Astrocyte (in vitro differentiated cells and primary cell): ENCODE results near the gene MDFI. TPM values are rescaled to one million over a fixed set of nuclear protein-coding genes. Genes with fewer than 3 reads are reported as not detected.

ENCODE experiments used
- DNase-seq: peaks from one replicate; pipeline ENCODE4 v3.0.0-alpha.2; 2010; ENCODE audit warnings: low read depth
- FAIRE-seq: peaks from 2 replicates; lab custom pipeline; 2011; peaks lifted over from hg19 to GRCh38; lab: Jason Lieb, UNC
- H2AFZ ChIP-seq: 2 replicates; pipeline ENCODE4 v1.6.0; 2012; ENCODE audit warnings: low read depth, low read length, inconsistent platforms
- H3K27ac ChIP-seq: 2 replicates; pipeline ENCODE4 v1.5.1; 2011; ENCODE audit warnings: low read depth, low read length, inconsistent platforms
- H3K27me3 ChIP-seq: 2 replicates; pipeline ENCODE4 v1.6.0; 2011; ENCODE audit warnings: low read length, inconsistent platforms; ENCODE audit not compliant: insufficient read depth
- H3K36me3 ChIP-seq: 2 replicates; pipeline ENCODE4 v1.5.1; 2011; ENCODE audit warnings: low read length, inconsistent platforms; ENCODE audit not compliant: insufficient read depth
- H3K4me1 ChIP-seq: 2 replicates; pipeline ENCODE4 v1.5.1; 2011; ENCODE audit warnings: low read length, inconsistent platforms; ENCODE audit not compliant: insufficient read depth
- H3K4me2 ChIP-seq: 2 replicates; pipeline ENCODE4 v1.6.0; 2012; ENCODE audit warnings: low read length, inconsistent platforms
- H3K4me3 ChIP-seq: 2 replicates; pipeline ENCODE4 v1.5.1; 2011; ENCODE audit warnings: low read depth, mild to moderate bottlenecking, low read length, inconsistent platforms; ENCODE audit not compliant: insufficient read depth
- H3K79me2 ChIP-seq: 2 replicates; pipeline ENCODE4 v1.6.0; 2012; ENCODE audit warnings: mild to moderate bottlenecking, low read length, inconsistent platforms; ENCODE audit not compliant: insufficient read depth
- H3K9ac ChIP-seq: 2 replicates; pipeline ENCODE4 v1.6.0; 2012; ENCODE audit warnings: mild to moderate bottlenecking, low read length, inconsistent platforms
- H3K9me3 ChIP-seq: 2 replicates; pipeline ENCODE4 v1.5.1; 2012; ENCODE audit warnings: low read depth, mild to moderate bottlenecking, low read length, inconsistent platforms; ENCODE audit not compliant: insufficient read depth
- H4K20me1 ChIP-seq: 2 replicates; pipeline ENCODE4 v1.6.0; 2012; ENCODE audit warnings: low read length, inconsistent platforms; ENCODE audit not compliant: insufficient read depth
- H3K27ac Mint-ChIP-seq: one replicate; pipeline ENCODE4 v1.8.0; 2021; ENCODE audit warnings: mild to moderate bottlenecking, mixed read lengths; ENCODE audit not compliant: unreplicated experiment
- H3K27me3 Mint-ChIP-seq: one replicate; pipeline ENCODE4 v1.8.0; 2021; ENCODE audit warnings: low read depth, mixed read lengths; ENCODE audit not compliant: unreplicated experiment
- H3K36me3 Mint-ChIP-seq: one replicate; pipeline ENCODE4 v1.8.0; 2021; ENCODE audit warnings: low read depth, mixed read lengths; ENCODE audit not compliant: unreplicated experiment
- H3K4me1 Mint-ChIP-seq: one replicate; pipeline ENCODE4 v1.8.0; 2021; ENCODE audit warnings: low read depth, mixed read lengths; ENCODE audit not compliant: unreplicated experiment
- H3K4me3 Mint-ChIP-seq: one replicate; pipeline ENCODE4 v1.8.0; 2021; ENCODE audit warnings: mild to moderate bottlenecking, moderate library complexity, mixed read lengths; ENCODE audit not compliant: unreplicated experiment
- H3K9me3 Mint-ChIP-seq: one replicate; pipeline ENCODE4 v1.8.0; 2021; ENCODE audit warnings: mild to moderate bottlenecking, mixed read lengths; ENCODE audit not compliant: unreplicated experiment
- CTCF ChIP-seq: IDR thresholded peaks from 2 replicates; pipeline ENCODE4 v1.5.1; 2011; ENCODE audit warnings: low read depth, mild to moderate bottlenecking, inconsistent platforms, low read length, moderate library complexity; ENCODE audit not compliant: insufficient read depth
- EZH2 ChIP-seq: IDR thresholded peaks from 2 replicates; pipeline ENCODE4 v1.6.1; 2012; ENCODE audit warnings: mild to moderate bottlenecking, low read length, inconsistent platforms; ENCODE audit not compliant: insufficient read depth
- total RNA-seq: library from RNA; stranded (reverse); gene quantifications from 2 replicates; pipeline ENCODE4 v1.2.1, GENCODE V29; 2021

MDFI gene
- total RNA-seq, 1 donor from 2014 or later: 144 TPM

GRCh38 chr6:41653691-41654090 lies 15.4 kb downstream of the MDFI start:
- Histone ChIP-seq H3K27me3 (no peaks in the 10 kb centered on the region), H3K4me3 (no peak overlapping the region), H3K79me2 (no peaks in the 10 kb centered on the region), H2AFZ (no peak overlapping the region), H4K20me1 (peaks cover 25% of the 10 kb centered on the region), H3K4me1 (peaks cover 12% of the 10 kb centered on the region), H3K4me2 (no peak overlapping the region), H3K36me3 (peaks cover 10% of the 10 kb centered on the region), H3K9ac (no peak overlapping the region), H3K27ac (no peak overlapping the region), H3K9me3 (no peaks in the 10 kb centered on the region)
- Mint-ChIP-seq H3K4me1 (peaks cover 20% of the 10 kb centered on the region), H3K27me3 (peaks cover 6% of the 10 kb centered on the region), H3K36me3 (peaks cover 16% of the 10 kb centered on the region), H3K9me3 (no peaks in the 10 kb centered on the region), H3K4me3 (no peak overlapping the region), H3K27ac (no peak overlapping the region)
- DNase-seq (no peak), FAIRE-seq (no peak)
- TF ChIP-seq EZH2 (no peak), CTCF (no peak)

GRCh38 chr6:41654151-41654697 lies 16.0 kb downstream of the MDFI start:
- no peaks in the 10 kb centered on the region for H3K9me3 ChIP-seq
- no peaks in the 10 kb centered on the region for H3K79me2 ChIP-seq
- H3K27me3 ChIP-seq: peaks cover under 1% of the 10 kb centered on the region
- TF ChIP-seq EZH2 (no peak), CTCF (no peak)
- peaks cover 20% of the 10 kb centered on the region for H4K20me1 ChIP-seq
- Mint-ChIP-seq H3K36me3 (peaks cover 14% of the 10 kb centered on the region), H3K27me3 (peaks cover 8% of the 10 kb centered on the region), H3K9me3 (no peaks in the 10 kb centered on the region), H3K4me1 (peaks cover 20% of the 10 kb centered on the region), H3K4me3 (no peak overlapping the region), H3K27ac (no peak overlapping the region)
- no peak overlapping the region for H2AFZ ChIP-seq
- no peak overlapping the region for H3K4me2 ChIP-seq
- H3K4me3 ChIP-seq: no peak overlapping the region
- no peak overlapping the region for H3K27ac ChIP-seq
- DNase-seq (no peak), FAIRE-seq (no peak)
- peaks cover 10% of the 10 kb centered on the region for H3K36me3 ChIP-seq
- no peak overlapping the region for H3K9ac ChIP-seq
- H3K4me1 ChIP-seq: peaks cover 12% of the 10 kb centered on the region

GRCh38 chr6:41654698-41655151 lies 16.5 kb downstream of the MDFI start:
- peak overlapping the region; percentile 72 for H3K27ac Mint-ChIP-seq
- Histone ChIP-seq H3K9ac (no peak overlapping the region), H2AFZ (no peak overlapping the region), H3K27ac (no peak overlapping the region), H3K4me2 (no peak overlapping the region), H3K36me3 (peaks cover 10% of the 10 kb centered on the region), H3K79me2 (no peaks in the 10 kb centered on the region), H3K4me3 (no peak overlapping the region), H3K27me3 (peaks cover 2% of the 10 kb centered on the region), H3K4me1 (peaks cover 12% of the 10 kb centered on the region), H4K20me1 (peaks cover 15% of the 10 kb centered on the region), H3K9me3 (no peaks in the 10 kb centered on the region)
- no peak overlapping the region for H3K4me3 Mint-ChIP-seq
- DNase-seq: no peak
- H3K27me3 Mint-ChIP-seq: peaks cover 8% of the 10 kb centered on the region
- no peak for TF ChIP-seq CTCF
- no peak for TF ChIP-seq EZH2
- H3K9me3 Mint-ChIP-seq: no peaks in the 10 kb centered on the region
- FAIRE-seq: no peak
- H3K36me3 Mint-ChIP-seq: peaks cover 9% of the 10 kb centered on the region
- peaks cover 20% of the 10 kb centered on the region for H3K4me1 Mint-ChIP-seq
